Measurements from ENCODE around the gene ASCL2. TPM values are rescaled to one million over a fixed set of nuclear protein-coding genes. Genes with fewer than 3 reads are reported as not detected.
"Not testable (repeated sequence)": the region's sequence is repeated elsewhere in the genome, so short reads cannot be mapped to it uniquely, and the experiment has no call there.

Gene ASCL2
- total RNA-seq, 4 donors from 2014 or later: 1.0 to 1.6 (median 1.5) TPM; not detected in 1

DNA sequence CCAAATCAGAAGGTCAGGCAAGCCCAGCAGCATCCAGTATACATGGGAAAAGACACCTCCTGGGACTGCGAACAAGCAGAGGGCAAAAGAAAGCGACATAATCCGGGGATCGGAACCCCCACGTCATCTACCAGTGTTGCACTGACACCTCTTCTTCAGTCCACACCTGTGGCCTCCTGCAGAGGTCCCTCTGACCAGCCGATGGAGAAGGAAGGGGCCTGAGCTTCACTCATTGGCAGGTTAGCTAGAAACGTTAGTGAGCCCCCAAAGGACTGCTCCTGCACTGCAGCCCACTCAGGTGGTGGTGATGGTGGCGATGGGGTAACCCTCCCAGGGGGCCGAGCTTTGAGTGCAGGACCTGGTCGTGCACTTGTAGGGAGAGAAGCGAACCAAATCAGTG, 22.1 kb downstream of the ASCL2 start:
- TF ChIP-seq POLR2A (IDR thresholded peaks at IDR 0.05): no peak
- TF ChIP-seq, protein P1, sequence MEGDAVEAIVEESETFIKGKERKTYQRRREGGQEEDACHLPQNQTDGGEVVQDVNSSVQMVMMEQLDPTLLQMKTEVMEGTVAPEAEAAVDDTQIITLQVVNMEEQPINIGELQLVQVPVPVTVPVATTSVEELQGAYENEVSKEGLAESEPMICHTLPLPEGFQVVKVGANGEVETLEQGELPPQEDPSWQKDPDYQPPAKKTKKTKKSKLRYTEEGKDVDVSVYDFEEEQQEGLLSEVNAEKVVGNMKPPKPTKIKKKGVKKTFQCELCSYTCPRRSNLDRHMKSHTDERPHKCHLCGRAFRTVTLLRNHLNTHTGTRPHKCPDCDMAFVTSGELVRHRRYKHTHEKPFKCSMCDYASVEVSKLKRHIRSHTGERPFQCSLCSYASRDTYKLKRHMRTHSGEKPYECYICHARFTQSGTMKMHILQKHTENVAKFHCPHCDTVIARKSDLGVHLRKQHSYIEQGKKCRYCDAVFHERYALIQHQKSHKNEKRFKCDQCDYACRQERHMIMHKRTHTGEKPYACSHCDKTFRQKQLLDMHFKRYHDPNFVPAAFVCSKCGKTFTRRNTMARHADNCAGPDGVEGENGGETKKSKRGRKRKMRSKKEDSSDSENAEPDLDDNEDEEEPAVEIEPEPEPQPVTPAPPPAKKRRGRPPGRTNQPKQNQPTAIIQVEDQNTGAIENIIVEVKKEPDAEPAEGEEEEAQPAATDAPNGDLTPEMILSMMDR (IDR thresholded peaks at IDR 0.05): no peak
- H3K27ac ChIP-seq: no peak overlapping the region
- H3K4me3 ChIP-seq: no peak overlapping the region
- H3K9me3 ChIP-seq: no peaks in the 10 kb centered on the region
- intact Hi-C loops (cut with DNase I; ENCODE audit: low total_unique reads): no loop called here
- DNase-seq: no peak
- H3K4me1 ChIP-seq: no peaks in the 10 kb centered on the region
- H3K27me3 ChIP-seq: peaks cover 0 to 4% of the 10 kb centered on the region in 2 donors
- H3K36me3 ChIP-seq: no peaks in the 10 kb centered on the region

DNA sequence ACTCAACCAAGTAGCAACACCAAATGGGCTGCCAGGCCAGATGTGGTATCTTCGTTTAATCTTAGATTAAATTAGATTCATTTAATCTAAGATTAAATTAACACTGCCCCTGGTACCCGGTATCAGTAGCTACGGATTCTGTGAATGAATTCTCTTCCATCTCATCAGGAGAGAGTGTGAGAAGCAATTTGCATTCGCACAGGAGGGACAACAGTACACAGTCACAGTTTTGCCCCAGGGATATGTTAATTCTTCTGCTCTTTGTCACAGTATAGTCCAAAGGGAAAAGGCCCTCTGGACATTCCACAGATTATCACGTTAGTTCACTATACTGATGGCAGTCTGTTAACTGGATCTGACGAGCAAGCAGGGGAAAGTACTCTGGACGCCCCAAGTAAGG, 22.9 kb downstream of the ASCL2 start:
- Histone ChIP-seq H3K9me3 (no peaks in the 10 kb centered on the region), H3K27ac (no peak overlapping the region), H3K4me3 (no peak overlapping the region), H3K36me3 (no peaks in the 10 kb centered on the region), H3K27me3 (peaks cover 0 to 4% of the 10 kb centered on the region in 2 donors), H3K4me1 (no peaks in the 10 kb centered on the region)
- no peak for DNase-seq
- TF ChIP-seq, protein P1 (IDR thresholded peaks at IDR 0.05): no peak
- no peak for TF ChIP-seq POLR2A (IDR thresholded peaks at IDR 0.05)
- intact Hi-C loops (cut with DNase I; ENCODE audit: low total_unique reads): no loop called here

DNA sequence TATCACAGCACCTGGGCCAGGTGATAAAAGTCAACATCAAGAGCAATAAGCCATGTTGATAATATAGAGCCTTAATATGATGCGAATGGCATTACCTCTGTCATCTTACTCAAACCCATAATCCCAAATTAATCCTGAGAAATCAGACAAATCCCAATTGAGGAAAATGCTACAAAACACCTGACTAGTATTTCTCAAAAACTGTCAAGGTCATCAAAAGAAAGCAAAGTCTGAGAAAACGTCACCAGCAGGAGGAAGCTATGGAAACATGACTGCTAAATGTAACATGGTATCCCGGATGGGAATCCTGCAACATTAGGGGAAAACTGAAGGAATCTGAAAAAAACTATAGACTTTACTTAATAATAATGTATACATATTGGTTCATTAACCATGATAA, 29.6 kb downstream of the ASCL2 start:
- Histone ChIP-seq H3K4me3 (no peak overlapping the region), H3K9me3 (no peaks in the 10 kb centered on the region), H3K27me3 (no peaks in the 10 kb centered on the region), H3K36me3 (no peaks in the 10 kb centered on the region), H3K27ac (no peak overlapping the region), H3K4me1 (no peaks in the 10 kb centered on the region)
- no peak for DNase-seq
- TF ChIP-seq, protein P1 (IDR thresholded peaks at IDR 0.05): no peak
- TF ChIP-seq POLR2A (IDR thresholded peaks at IDR 0.05): no peak
- intact Hi-C loops (cut with DNase I; ENCODE audit: low total_unique reads): no loop called here

DNA sequence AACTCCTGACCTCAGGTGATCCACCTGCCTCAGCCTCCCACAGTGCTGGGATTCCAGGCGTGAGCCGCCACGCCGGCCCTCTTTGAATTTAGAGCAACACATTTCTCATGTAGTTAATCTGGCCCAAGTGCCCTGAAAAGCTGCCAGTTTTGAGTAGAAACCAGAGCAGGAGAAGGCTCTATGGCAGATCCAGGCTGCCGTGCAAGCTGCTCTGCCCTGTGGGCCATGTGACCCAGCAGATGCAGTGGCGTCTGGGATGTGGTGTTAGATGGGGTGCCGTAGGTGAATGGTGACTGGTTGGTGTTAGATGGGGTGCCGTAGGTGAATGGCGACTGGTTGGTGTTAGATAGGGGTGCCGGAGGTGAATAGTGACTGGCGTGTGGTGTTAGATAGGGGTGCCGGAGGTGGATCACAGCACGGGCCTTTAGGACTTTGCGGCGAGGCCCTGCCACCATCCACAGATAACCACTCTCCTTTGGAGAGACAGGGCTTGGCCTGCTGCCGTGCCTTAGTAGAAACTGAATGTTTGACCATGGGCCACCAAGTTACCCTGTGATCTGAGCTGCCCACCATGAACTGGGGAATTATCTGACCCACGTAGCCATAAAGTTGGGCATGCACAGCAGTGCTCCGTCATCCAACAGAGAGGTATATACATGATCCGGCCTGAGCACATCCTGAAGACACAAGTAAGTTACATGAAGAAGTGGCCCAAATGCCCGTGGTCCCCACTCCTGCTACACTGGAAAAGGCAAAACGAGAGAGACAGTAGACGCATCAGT, 32.7 kb downstream of the ASCL2 start:
- DNase-seq: no peak
- H3K27ac ChIP-seq: no peak overlapping the region
- H3K36me3 ChIP-seq: no peaks in the 10 kb centered on the region
- intact Hi-C loops (cut with DNase I; ENCODE audit: low total_unique reads): no loop called here
- H3K4me3 ChIP-seq: no peak overlapping the region
- TF ChIP-seq, protein P1 (IDR thresholded peaks at IDR 0.05): no peak
- TF ChIP-seq POLR2A (IDR thresholded peaks at IDR 0.05): no peak
- no peaks in the 10 kb centered on the region for H3K9me3 ChIP-seq
- no peaks in the 10 kb centered on the region for H3K27me3 ChIP-seq
- no peaks in the 10 kb centered on the region for H3K4me1 ChIP-seq

DNA sequence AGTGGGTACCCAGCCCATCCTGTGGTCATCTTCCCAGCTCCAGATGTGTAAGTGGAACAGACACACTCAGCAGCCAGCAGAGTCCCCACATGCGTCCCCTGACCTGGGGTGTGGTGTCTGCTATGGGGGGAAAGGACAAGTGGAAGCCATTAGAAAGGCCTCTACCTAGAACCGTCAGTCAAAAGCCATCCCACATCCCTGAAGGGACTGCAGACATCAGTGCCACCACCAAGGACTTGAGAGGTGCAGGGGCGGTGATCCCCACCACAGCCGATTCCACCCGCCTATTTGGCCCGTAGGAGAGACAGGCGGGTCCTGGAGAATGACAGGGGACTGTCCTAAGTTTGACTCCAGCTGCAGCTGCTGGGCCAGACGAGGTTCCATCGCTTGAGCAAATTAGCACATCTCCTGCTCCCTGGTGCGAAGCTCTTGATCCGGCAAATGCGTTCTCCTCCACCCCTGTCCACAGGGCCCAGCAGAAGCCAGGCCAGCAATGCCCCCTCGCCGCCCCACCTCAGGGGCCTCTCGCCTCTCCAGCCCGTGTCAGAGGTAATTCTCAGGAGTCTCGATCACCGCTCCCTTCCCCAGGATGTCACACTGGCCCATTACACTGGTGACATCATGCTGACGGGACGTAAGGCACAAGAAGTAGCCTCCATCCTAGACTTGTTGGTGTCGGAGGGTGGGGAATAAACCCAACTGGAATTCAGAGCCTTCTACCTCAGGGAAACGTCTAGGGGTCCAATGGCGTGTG, 33.8 kb downstream of the ASCL2 start:
- H3K4me1 ChIP-seq; intact Hi-C loops (cut with DNase I; ENCODE audit: low total_unique reads); H3K9me3 ChIP-seq; H3K36me3 ChIP-seq; DNase-seq; H3K27ac ChIP-seq; H3K27me3 ChIP-seq; H3K4me3 ChIP-seq: not testable (repeated sequence)

All from uterus (tissue), 4 donors.